ENCODE data around the gene PHF21B.
"Not testable (repeated sequence)": the region's sequence is repeated elsewhere in the genome, so short reads cannot be mapped to it uniquely, and the experiment has no call there.

PHF21B gene

GRCh38 chr22:44906248-44906936 lies 103.4 kb downstream of the PHF21B start:
- DNase-seq = no peak
- Mint-ChIP-seq H3K4me3 (no peak overlapping the region), H3K27me3 (peaks cover 47 to 79% of the 10 kb centered on the region in 2 donors), H3K4me1 (ENCODE audit: low read depth in 2 of 2) (peaks cover 0 to 2% of the 10 kb centered on the region in 2 donors), H3K9me3 (peaks cover 2 to 12% of the 10 kb centered on the region in 2 donors), H3K27ac (no peak overlapping the region), H3K36me3 (ENCODE audit: insufficient read depth) (no peaks in the 10 kb centered on the region)
- ATAC-seq (replicated peaks) = no peak

GRCh38 chr22:44904492-44905152 lies 105.2 kb downstream of the PHF21B start:
- not testable (repeated sequence) for ATAC-seq (replicated peaks); H3K9me3 Mint-ChIP-seq; H3K27ac Mint-ChIP-seq; H3K36me3 Mint-ChIP-seq (ENCODE audit: insufficient read depth); DNase-seq; H3K4me3 Mint-ChIP-seq; H3K4me1 Mint-ChIP-seq (ENCODE audit: low read depth in 2 of 2)
- H3K27me3 Mint-ChIP-seq = peaks cover 53 to 71% of the 10 kb centered on the region in 2 donors

GRCh38 chr22:44903164-44903563 lies 106.6 kb downstream of the PHF21B start:
- H3K36me3 Mint-ChIP-seq (ENCODE audit: insufficient read depth); DNase-seq; H3K4me3 Mint-ChIP-seq; H3K27ac Mint-ChIP-seq; H3K4me1 Mint-ChIP-seq (ENCODE audit: low read depth in 2 of 2); H3K9me3 Mint-ChIP-seq; ATAC-seq (replicated peaks): not testable (repeated sequence)
- peaks cover 51 to 67% of the 10 kb centered on the region in 2 donors for H3K27me3 Mint-ChIP-seq

- Mint-ChIP-seq H3K4me1 (ENCODE audit: low read depth in 2 of 2) (no peaks in the 10 kb centered on the region), H3K27ac (no peak overlapping the region), H3K36me3 (ENCODE audit: insufficient read depth) (no peaks in the 10 kb centered on the region), H3K9me3 (peaks cover 0 to 2% of the 10 kb centered on the region in 2 donors), H3K27me3 (peaks cover 44 to 53% of the 10 kb centered on the region in 2 donors), H3K4me3 (no peak overlapping the region)
- no peak for DNase-seq
- no peak for ATAC-seq (replicated peaks)
These were observed 108.5 kb downstream of the PHF21B start for GRCh38 chr22:44901301-44901700.

- Mint-ChIP-seq H3K9me3 (peaks cover 0 to 2% of the 10 kb centered on the region in 2 donors), H3K27ac (no peak overlapping the region), H3K27me3 (peaks cover 23 to 35% of the 10 kb centered on the region in 2 donors), H3K4me3 (no peak overlapping the region), H3K36me3 (ENCODE audit: insufficient read depth) (no peaks in the 10 kb centered on the region), H3K4me1 (ENCODE audit: low read depth in 2 of 2) (no peaks in the 10 kb centered on the region)
- DNase-seq (no peak), ATAC-seq (replicated peaks) (no peak)
These were observed 111.6 kb downstream of the PHF21B start for GRCh38 chr22:44898236-44898635.

GRCh38 chr22:44895296-44896055 lies 114.3 kb downstream of the PHF21B start:
- no peak overlapping the region for H3K4me3 Mint-ChIP-seq
- DNase-seq (no peak), ATAC-seq (replicated peaks) (no peak)
- no peaks in the 10 kb centered on the region for H3K36me3 Mint-ChIP-seq (ENCODE audit: insufficient read depth)
- H3K27ac Mint-ChIP-seq = no peak overlapping the region
- no peaks in the 10 kb centered on the region for H3K4me1 Mint-ChIP-seq (ENCODE audit: low read depth in 2 of 2)
- H3K27me3 Mint-ChIP-seq = peaks cover 6 to 29% of the 10 kb centered on the region in 2 donors
- no peaks in the 10 kb centered on the region for H3K9me3 Mint-ChIP-seq

- no peaks in the 10 kb centered on the region for H3K9me3 Mint-ChIP-seq
- H3K4me3 Mint-ChIP-seq = no peak overlapping the region
- no peaks in the 10 kb centered on the region for H3K36me3 Mint-ChIP-seq (ENCODE audit: insufficient read depth)
- no peak for ATAC-seq (replicated peaks)
- H3K27me3 Mint-ChIP-seq = peaks cover under 1 to 23% of the 10 kb centered on the region in 2 donors
- no peak for DNase-seq
- no peak overlapping the region for H3K27ac Mint-ChIP-seq
- H3K4me1 Mint-ChIP-seq (ENCODE audit: low read depth in 2 of 2) = no peaks in the 10 kb centered on the region
These were observed 115.0 kb downstream of the PHF21B start for GRCh38 chr22:44894782-44895181.

GRCh38 chr22:44894321-44894720 lies 115.5 kb downstream of the PHF21B start:
- no peak overlapping the region for H3K27ac Mint-ChIP-seq
- H3K9me3 Mint-ChIP-seq = no peaks in the 10 kb centered on the region
- no peaks in the 10 kb centered on the region for H3K4me1 Mint-ChIP-seq (ENCODE audit: low read depth in 2 of 2)
- DNase-seq (no peak), ATAC-seq (replicated peaks) (no peak)
- H3K4me3 Mint-ChIP-seq = no peak overlapping the region
- H3K36me3 Mint-ChIP-seq (ENCODE audit: insufficient read depth) = no peaks in the 10 kb centered on the region
- H3K27me3 Mint-ChIP-seq = peaks cover 0 to 23% of the 10 kb centered on the region in 2 donors

- H3K36me3 Mint-ChIP-seq (ENCODE audit: insufficient read depth) = no peaks in the 10 kb centered on the region
- peaks cover 0 to 23% of the 10 kb centered on the region in 2 donors for H3K27me3 Mint-ChIP-seq
- no peaks in the 10 kb centered on the region for H3K4me1 Mint-ChIP-seq (ENCODE audit: low read depth in 2 of 2)
- no peak overlapping the region for H3K4me3 Mint-ChIP-seq
- DNase-seq (no peak), ATAC-seq (replicated peaks) (no peak)
- no peak overlapping the region for H3K27ac Mint-ChIP-seq
- no peaks in the 10 kb centered on the region for H3K9me3 Mint-ChIP-seq
These were observed 116.1 kb downstream of the PHF21B start for GRCh38 chr22:44893731-44894080.

- H3K4me3 Mint-ChIP-seq = no peak overlapping the region
- no peak for DNase-seq
- no peaks in the 10 kb centered on the region for H3K9me3 Mint-ChIP-seq
- no peaks in the 10 kb centered on the region for H3K4me1 Mint-ChIP-seq (ENCODE audit: low read depth in 2 of 2)
- peaks cover 0 to 23% of the 10 kb centered on the region in 2 donors for H3K27me3 Mint-ChIP-seq
- H3K36me3 Mint-ChIP-seq (ENCODE audit: insufficient read depth) = no peaks in the 10 kb centered on the region
- no peak overlapping the region for H3K27ac Mint-ChIP-seq
- no peak for ATAC-seq (replicated peaks)
These were observed 116.7 kb downstream of the PHF21B start for GRCh38 chr22:44892803-44893730.

- H3K4me3 Mint-ChIP-seq = no peak overlapping the region
- H3K36me3 Mint-ChIP-seq (ENCODE audit: insufficient read depth) = no peaks in the 10 kb centered on the region
- no peaks in the 10 kb centered on the region for H3K9me3 Mint-ChIP-seq
- no peak overlapping the region for H3K27ac Mint-ChIP-seq
- ATAC-seq (replicated peaks) = no peak
- no peak for DNase-seq
- H3K27me3 Mint-ChIP-seq = peaks cover 0 to 23% of the 10 kb centered on the region in 2 donors
- no peaks in the 10 kb centered on the region for H3K4me1 Mint-ChIP-seq (ENCODE audit: low read depth in 2 of 2)
These were observed 117.6 kb downstream of the PHF21B start for GRCh38 chr22:44892243-44892642.

GRCh38 chr22:44891791-44892190 lies 118.0 kb downstream of the PHF21B start:
- Mint-ChIP-seq H3K4me3 (no peak overlapping the region), H3K27ac (no peak overlapping the region), H3K9me3 (no peaks in the 10 kb centered on the region), H3K27me3 (peaks cover 0 to 23% of the 10 kb centered on the region in 2 donors), H3K4me1 (ENCODE audit: low read depth in 2 of 2) (no peaks in the 10 kb centered on the region), H3K36me3 (ENCODE audit: insufficient read depth) (no peaks in the 10 kb centered on the region)
- ATAC-seq (replicated peaks) (no peak), DNase-seq (no peak)

GRCh38 chr22:44891293-44891747 lies 118.5 kb downstream of the PHF21B start:
- Mint-ChIP-seq H3K4me3 (no peak overlapping the region), H3K27ac (no peak overlapping the region), H3K36me3 (ENCODE audit: insufficient read depth) (no peaks in the 10 kb centered on the region), H3K9me3 (no peaks in the 10 kb centered on the region), H3K27me3 (peaks cover 1 to 23% of the 10 kb centered on the region in 2 donors), H3K4me1 (ENCODE audit: low read depth in 2 of 2) (no peaks in the 10 kb centered on the region)
- DNase-seq = no peak
- no peak for ATAC-seq (replicated peaks)
